Activated B cell treated with CpG ODN at 0.5 μM for 24 hours (primary cell): ENCODE results near the gene YAP1. TPM values are rescaled to one million over a fixed set of nuclear protein-coding genes. Genes with fewer than 3 reads are reported as not detected.

ENCODE experiments used
- ATAC-seq: fragments of 200-7000 bp; cut with Tn5 transposase; one replicate; pipeline ENCODE4 v1.10.0; 2021; ENCODE audit warnings: low read depth, mild to moderate bottlenecking, moderate library complexity
- CTCF ChIA-PET: fragments of 350-600 bp; sonication (Branson Sonifier 250); formaldehyde crosslinking; loops from one replicate; lab custom pipeline; 2021; ENCODE audit warnings: antibody characterized with exemption; lab: Charles Lee
- POLR2A ChIA-PET: fragments of 350-600 bp; sonication (Branson Sonifier 250); formaldehyde crosslinking; loops from one replicate; lab custom pipeline; 2021; ENCODE audit warnings: antibody characterized with exemption; lab: Charles Lee
- DNase-seq: peaks from one replicate; pipeline ENCODE4 v3.0.0; 2022
- H3K27ac Mint-ChIP-seq: one replicate; pipeline ENCODE4 v1.8.0; 2020; ENCODE audit warnings: mixed read lengths
- H3K27me3 Mint-ChIP-seq: one replicate; pipeline ENCODE4 v1.8.0; 2021; ENCODE audit warnings: mixed read lengths
- H3K36me3 Mint-ChIP-seq: one replicate; pipeline ENCODE4 v1.8.0; 2021; ENCODE audit warnings: low read depth, mixed read lengths
- H3K4me1 Mint-ChIP-seq: one replicate; pipeline ENCODE4 v1.8.0; 2021; ENCODE audit warnings: mixed read lengths
- H3K4me3 Mint-ChIP-seq: one replicate; pipeline ENCODE4 v1.8.0; 2020; ENCODE audit warnings: mild to moderate bottlenecking, mixed read lengths
- H3K9me3 Mint-ChIP-seq: one replicate; pipeline ENCODE4 v1.8.0; 2020; ENCODE audit warnings: mixed read lengths
- intact Hi-C: fragments of 100-400 bp; cut with micrococcal nuclease; formaldehyde crosslinking; loops from one replicate; pipeline ENCODE4 v1.15.1; 2024
- total RNA-seq: library from RNA; stranded (reverse); gene quantifications from 2 replicates; pipeline ENCODE4 v1.2.3, GENCODE V29; 2022
- TF ChIP-seq, protein P1 (sequence below): fragments of 200-600 bp; IDR thresholded peaks from one replicate; pipeline ENCODE4 v1.8.0; 2022; ENCODE audit warnings: antibody characterized with exemption, mild to moderate bottlenecking

The YAP1 gene
- total RNA-seq, 1 donor from 2014 or later: not detected

DNA sequence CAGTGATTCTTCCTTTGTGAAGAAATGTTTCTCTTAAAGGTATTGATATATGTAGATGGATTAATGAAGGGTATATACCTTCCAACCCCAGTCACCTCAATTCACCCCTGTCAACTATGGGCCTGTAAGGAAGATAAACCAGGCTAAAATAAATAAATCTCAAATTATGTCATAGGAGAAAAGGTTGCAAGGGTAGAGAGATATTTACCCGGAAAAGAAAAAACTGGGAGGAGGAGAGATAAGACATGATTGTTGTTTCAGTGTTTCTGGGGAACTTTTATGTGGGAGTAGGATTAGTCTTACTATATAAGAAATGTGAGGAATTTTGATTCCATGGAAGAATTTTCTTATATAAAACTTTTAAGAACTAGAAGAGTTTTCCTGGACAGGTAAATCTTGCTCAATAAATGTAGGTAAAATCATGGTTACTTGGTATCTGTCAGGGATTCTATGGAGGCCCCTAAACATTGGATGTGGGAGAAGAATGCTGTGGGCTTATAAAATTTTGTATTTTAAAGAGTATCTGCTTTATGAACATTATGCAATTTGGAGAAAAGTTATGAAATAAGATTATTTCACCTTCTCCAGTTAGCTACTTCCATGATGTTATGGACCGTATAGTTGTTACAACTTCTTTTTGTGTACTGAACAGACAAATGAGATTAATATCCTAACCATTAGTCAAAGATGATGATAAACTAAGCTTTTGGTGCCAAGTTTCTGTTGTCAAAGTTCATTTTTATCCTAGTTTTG is 6.4 kb downstream of the YAP1 start:
- DNase-seq (no peak), ATAC-seq (no peak)
- POLR2A ChIA-PET: no interaction called here
- Mint-ChIP-seq H3K4me3 (no peak overlapping the region), H3K4me1 (peaks cover 5% of the 10 kb centered on the region), H3K27ac (no peak overlapping the region), H3K9me3 (no peaks in the 10 kb centered on the region), H3K27me3 (peaks cover 39% of the 10 kb centered on the region), H3K36me3 (no peaks in the 10 kb centered on the region)
- TF ChIP-seq, protein P1, sequence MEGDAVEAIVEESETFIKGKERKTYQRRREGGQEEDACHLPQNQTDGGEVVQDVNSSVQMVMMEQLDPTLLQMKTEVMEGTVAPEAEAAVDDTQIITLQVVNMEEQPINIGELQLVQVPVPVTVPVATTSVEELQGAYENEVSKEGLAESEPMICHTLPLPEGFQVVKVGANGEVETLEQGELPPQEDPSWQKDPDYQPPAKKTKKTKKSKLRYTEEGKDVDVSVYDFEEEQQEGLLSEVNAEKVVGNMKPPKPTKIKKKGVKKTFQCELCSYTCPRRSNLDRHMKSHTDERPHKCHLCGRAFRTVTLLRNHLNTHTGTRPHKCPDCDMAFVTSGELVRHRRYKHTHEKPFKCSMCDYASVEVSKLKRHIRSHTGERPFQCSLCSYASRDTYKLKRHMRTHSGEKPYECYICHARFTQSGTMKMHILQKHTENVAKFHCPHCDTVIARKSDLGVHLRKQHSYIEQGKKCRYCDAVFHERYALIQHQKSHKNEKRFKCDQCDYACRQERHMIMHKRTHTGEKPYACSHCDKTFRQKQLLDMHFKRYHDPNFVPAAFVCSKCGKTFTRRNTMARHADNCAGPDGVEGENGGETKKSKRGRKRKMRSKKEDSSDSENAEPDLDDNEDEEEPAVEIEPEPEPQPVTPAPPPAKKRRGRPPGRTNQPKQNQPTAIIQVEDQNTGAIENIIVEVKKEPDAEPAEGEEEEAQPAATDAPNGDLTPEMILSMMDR: no peak
- intact Hi-C loops: loop anchor here (10.0 kb wide), 1 partner anchor 148 kb away; no protein-coding TSS in a partner anchor
- CTCF ChIA-PET: no interaction called here

DNA sequence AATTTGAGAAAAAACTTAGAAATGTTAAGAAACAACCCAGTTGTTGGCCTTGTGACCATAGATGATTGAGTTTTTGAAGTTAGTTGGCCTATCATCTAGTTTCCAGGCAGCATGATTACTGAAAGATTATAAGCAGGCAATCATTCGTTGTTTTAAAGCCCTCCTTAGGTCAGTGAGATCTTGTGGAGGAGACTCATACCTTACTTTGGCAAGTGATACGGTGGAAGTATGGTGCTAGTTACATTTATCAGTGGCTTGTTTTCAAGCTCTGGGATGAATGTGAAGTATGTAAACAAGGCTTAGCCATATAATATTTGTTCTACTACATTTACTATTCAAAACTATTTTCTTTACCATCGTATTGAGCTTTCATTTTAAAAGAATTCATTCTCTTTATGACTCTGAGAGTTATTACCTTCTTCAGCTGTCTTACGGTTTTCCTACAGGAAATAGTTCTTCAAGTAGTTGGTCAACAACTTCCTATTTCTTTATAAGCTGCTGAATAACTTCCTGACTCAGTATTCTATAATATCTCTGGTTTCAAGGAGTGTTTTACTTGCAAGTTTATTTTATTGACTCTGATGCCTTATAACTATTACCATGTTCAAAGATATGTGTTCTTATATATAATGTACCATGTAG is 7.3 kb downstream of the YAP1 start:
- intact Hi-C loops: loop anchor here (10.0 kb wide), 1 partner anchor 147 kb away; no protein-coding TSS in a partner anchor
- ATAC-seq (no peak), DNase-seq (no peak)
- H3K27me3 Mint-ChIP-seq: peaks cover 34% of the 10 kb centered on the region
- ChIA-PET CTCF (no interaction called here), POLR2A (no interaction called here)
- no peaks in the 10 kb centered on the region for H3K4me1 Mint-ChIP-seq
- TF ChIP-seq, protein P1: no peak
- H3K9me3 Mint-ChIP-seq: no peaks in the 10 kb centered on the region
- H3K4me3 Mint-ChIP-seq: no peak overlapping the region
- no peak overlapping the region for H3K27ac Mint-ChIP-seq
- no peaks in the 10 kb centered on the region for H3K36me3 Mint-ChIP-seq

DNA sequence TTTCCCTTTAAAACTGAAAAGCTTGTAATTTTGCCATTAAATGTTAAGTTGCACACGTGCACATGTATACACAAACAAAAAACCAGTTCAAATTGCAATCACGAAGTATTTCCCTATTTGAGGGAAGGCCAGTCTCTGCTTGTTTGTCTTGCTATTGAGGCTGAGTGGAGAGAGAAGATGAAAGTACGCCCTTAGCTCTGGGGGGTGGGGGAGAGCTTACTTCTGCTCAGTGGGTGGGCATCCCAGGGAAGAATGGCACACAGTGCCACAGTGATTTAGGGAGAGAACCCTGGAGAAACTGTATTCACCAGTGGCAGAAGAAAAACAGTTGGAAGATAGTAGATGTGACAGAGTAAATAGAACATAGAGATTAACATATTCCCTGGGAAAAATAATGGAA is 8.7 kb downstream of the YAP1 start:
- ChIA-PET CTCF (no interaction called here), POLR2A (no interaction called here)
- Mint-ChIP-seq H3K9me3 (peaks cover 3% of the 10 kb centered on the region), H3K4me3 (no peak overlapping the region), H3K27ac (no peak overlapping the region), H3K36me3 (no peaks in the 10 kb centered on the region), H3K27me3 (peaks cover 33% of the 10 kb centered on the region), H3K4me1 (no peaks in the 10 kb centered on the region)
- intact Hi-C loops: loop anchor here (10.0 kb wide), 1 partner anchor 146 kb away; no protein-coding TSS in a partner anchor
- TF ChIP-seq, protein P1: no peak
- DNase-seq (no peak), ATAC-seq (no peak)

DNA sequence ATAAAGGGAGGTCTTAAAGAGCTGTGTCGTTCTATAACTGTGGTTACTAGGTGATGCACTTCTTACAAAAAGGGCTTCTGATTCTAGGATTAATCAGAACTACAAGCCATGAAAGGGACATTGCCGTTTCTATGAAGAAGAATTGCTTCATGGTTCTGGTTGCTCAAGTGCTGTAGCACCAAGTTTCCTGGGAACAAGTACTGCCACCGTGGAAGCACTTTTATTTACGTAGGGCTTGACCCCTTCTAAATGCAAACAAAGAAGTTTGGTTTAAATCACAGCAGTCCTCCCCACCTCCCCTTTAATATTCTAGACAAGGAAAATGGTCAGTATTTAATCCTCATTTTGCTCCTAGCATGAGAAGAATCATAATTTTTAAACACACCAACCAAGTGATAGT is 9.8 kb downstream of the YAP1 start:
- ATAC-seq: no peak
- DNase-seq: no peak
- intact Hi-C loops: loop anchor here (10.0 kb wide), 1 partner anchor 145 kb away; no protein-coding TSS in a partner anchor
- Mint-ChIP-seq H3K27me3 (peaks cover 34% of the 10 kb centered on the region), H3K4me3 (no peak overlapping the region), H3K4me1 (no peaks in the 10 kb centered on the region), H3K27ac (no peak overlapping the region), H3K36me3 (no peaks in the 10 kb centered on the region), H3K9me3 (peaks cover 3% of the 10 kb centered on the region)
- ChIA-PET CTCF (no interaction called here), POLR2A (no interaction called here)
- TF ChIP-seq, protein P1: no peak

DNA sequence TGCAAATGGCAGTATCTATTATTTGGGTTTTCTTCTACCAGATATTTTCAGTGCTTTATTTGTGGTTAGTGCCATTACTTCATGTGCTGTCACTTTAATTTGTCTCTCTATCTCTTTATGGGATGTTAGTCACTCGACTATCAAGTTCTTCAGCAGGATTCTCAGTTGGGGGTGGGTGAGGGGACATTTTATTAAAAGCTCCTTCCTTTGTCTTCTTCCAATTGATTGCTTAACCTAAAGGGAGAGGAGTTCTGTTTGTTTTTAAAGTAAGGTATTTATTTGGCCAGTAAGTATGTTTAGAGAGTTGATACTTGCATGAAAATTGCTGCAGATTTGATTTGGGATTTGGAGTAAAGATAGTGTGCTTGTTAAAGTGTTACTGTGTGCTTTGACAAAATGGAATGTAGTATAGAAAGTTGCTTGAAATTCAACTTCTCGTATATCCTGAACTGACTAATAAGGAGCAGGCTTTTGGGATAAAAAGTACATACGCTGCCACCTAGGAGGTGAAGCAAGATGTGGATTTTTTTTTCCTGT is 10.3 kb downstream of the YAP1 start:
- DNase-seq: no peak
- ChIA-PET POLR2A (no interaction called here), CTCF (no interaction called here)
- intact Hi-C loops: no loop called here
- no peaks in the 10 kb centered on the region for H3K4me1 Mint-ChIP-seq
- TF ChIP-seq, protein P1: no peak
- H3K4me3 Mint-ChIP-seq: no peak overlapping the region
- no peaks in the 10 kb centered on the region for H3K36me3 Mint-ChIP-seq
- ATAC-seq: no peak
- H3K9me3 Mint-ChIP-seq: peaks cover 3% of the 10 kb centered on the region
- peaks cover 31% of the 10 kb centered on the region for H3K27me3 Mint-ChIP-seq
- H3K27ac Mint-ChIP-seq: no peak overlapping the region
